ENCODE data around the gene VMP1. TPM values are rescaled to one million over a fixed set of nuclear protein-coding genes. Genes with fewer than 3 reads are reported as not detected.

VMP1 gene
- total and polyA plus RNA-seq, 2 donors (not counting 1 experiment from before 2014, with no cell fraction given), result 20.4 to 83.5 TPM

DNA sequence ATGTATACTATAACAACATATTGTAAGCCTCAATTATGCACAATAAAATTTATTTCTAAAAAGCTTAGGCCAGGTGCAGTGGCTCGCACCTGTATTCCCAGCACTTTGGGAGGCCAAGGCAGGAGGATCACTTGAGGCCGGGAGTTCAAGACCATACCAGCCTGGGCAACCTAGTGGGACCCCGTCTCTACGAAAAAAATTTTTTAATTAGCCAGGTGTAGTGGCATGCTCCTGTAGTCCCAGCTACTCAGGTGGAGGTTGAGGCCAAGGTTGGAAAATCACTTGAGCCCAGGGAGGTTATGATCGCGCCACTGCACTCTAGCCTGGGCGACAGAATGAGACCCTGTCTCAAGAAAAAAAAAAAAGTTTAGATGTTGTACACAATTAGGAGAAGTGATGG is 45.5 kb downstream of the VMP1 start:
- no peak for DNase-seq
- H3K4me3 ChIP-seq (ENCODE audit: control extremely low read depth in 1 of 5, extremely low read depth in 1 of 5, insufficient read depth in 1 of 5, low read depth in 2 of 5, low read length in 4 of 5), result no peak overlapping the region
- intact Hi-C loops (cut with micrococcal nuclease), result loop anchor here (1.0 kb wide), 3 partner anchors 33 to 106 kb away; no protein-coding TSS in a partner anchor
- Mint-ChIP-seq H3K4me1 (peaks cover 7% of the 10 kb centered on the region), H3K4me3 (no peak overlapping the region), H3K27me3 (no peaks in the 10 kb centered on the region), H3K9me3 (ENCODE audit: insufficient read depth) (no peaks in the 10 kb centered on the region), H3K27ac (no peak overlapping the region)
- peaks cover 3 to 9% of the 10 kb centered on the region in 2 experiments for H3K36me3 ChIP-seq (replicated peaks in 1 of 2; ENCODE audit: control extremely low read depth in 1 of 2, control insufficient read depth in 1 of 2, extremely low read depth in 1 of 2, insufficient read depth in 2 of 2, low read length in 1 of 2)
- no peak overlapping the region for H2AFZ ChIP-seq (ENCODE audit: insufficient read depth, low read depth, low read length, poor library complexity, severe bottlenecking)
- ChIA-PET POLR2A (interaction anchor here (0.5 to 2.6 kb wide), 2 partner anchors 86 to 108 kb away, joined by 3 to 10 read pairs; no protein-coding TSS in a partner anchor), CTCF (interaction anchor here (1.0 to 11.9 kb wide), 18 partner anchors 7 to 284 kb away, joined by 3 to 230 read pairs (median 10); partner anchors contain the start of genes RPS6KB1 and TUBD1)
- H3K9ac ChIP-seq (ENCODE audit: low read length), result no peak overlapping the region
- H3K79me2 ChIP-seq (ENCODE audit: control insufficient read depth, insufficient read depth, low read length), result no peaks in the 10 kb centered on the region
- no peak overlapping the region for H3K4me2 ChIP-seq (replicated peaks; ENCODE audit: low read depth, low read length, poor library complexity, severe bottlenecking)
- H3K27ac ChIP-seq (ENCODE audit: low read length in 2 of 2), result no peak overlapping the region
- 78% methylated on average over 3 of the region's 7 CpGs for WGBS (ENCODE audit: insufficient coverage)
- no peaks in the 10 kb centered on the region for H3K9me3 ChIP-seq (ENCODE audit: control extremely low read depth in 1 of 3, control insufficient read depth in 2 of 3, insufficient read depth in 1 of 3, low read length in 2 of 3)
- TF ChIP-seq, protein P1, sequence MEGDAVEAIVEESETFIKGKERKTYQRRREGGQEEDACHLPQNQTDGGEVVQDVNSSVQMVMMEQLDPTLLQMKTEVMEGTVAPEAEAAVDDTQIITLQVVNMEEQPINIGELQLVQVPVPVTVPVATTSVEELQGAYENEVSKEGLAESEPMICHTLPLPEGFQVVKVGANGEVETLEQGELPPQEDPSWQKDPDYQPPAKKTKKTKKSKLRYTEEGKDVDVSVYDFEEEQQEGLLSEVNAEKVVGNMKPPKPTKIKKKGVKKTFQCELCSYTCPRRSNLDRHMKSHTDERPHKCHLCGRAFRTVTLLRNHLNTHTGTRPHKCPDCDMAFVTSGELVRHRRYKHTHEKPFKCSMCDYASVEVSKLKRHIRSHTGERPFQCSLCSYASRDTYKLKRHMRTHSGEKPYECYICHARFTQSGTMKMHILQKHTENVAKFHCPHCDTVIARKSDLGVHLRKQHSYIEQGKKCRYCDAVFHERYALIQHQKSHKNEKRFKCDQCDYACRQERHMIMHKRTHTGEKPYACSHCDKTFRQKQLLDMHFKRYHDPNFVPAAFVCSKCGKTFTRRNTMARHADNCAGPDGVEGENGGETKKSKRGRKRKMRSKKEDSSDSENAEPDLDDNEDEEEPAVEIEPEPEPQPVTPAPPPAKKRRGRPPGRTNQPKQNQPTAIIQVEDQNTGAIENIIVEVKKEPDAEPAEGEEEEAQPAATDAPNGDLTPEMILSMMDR (IDR thresholded peaks at IDR 0.05), result no peak
- no peak for TF ChIP-seq EZH2 (IDR thresholded peaks at IDR 0.05; ENCODE audit: borderline replicate concordance, insufficient read depth, low read depth, low read length, poor library complexity, severe bottlenecking)
- H4K20me1 ChIP-seq (ENCODE audit: control insufficient read depth, insufficient read depth, low read length, poor library complexity, severe bottlenecking), result no peaks in the 10 kb centered on the region
- no peaks in the 10 kb centered on the region for H3K27me3 ChIP-seq (replicated peaks in 1 of 4; ENCODE audit: control extremely low read depth in 1 of 4, control insufficient read depth in 3 of 4, insufficient read depth in 4 of 4, low read length in 3 of 4)
- ATAC-seq (ENCODE audit: low read depth), result no peak
- H3K4me1 ChIP-seq (ENCODE audit: control insufficient read depth in 2 of 2, insufficient read depth in 2 of 2, low read length in 2 of 2), result peaks cover 0 to 3% of the 10 kb centered on the region in 2 donors

Data from B cell (primary cell).